HCT116 (cell line): Measurements from ENCODE around the gene CDX1. TPM values are rescaled to one million over a fixed set of nuclear protein-coding genes. Genes with fewer than 3 reads are reported as not detected.

ENCODE experiments used
- ATAC-seq: fragments of 200-7000 bp; cut with Tn5 transposase; 2 replicates; pipeline ENCODE4 v1.9.1; 2020; ENCODE audit warnings: mild to moderate bottlenecking, moderate library complexity
- BruUV-seq: library from RNA; stranded (reverse); fragments of 400-500 nt; replicated peaks from 2 replicates; lab custom pipeline; 2021; lab: Mats Ljungman, UMichigan
- CTCF ChIA-PET: fragments of 300-600 bp; sonication (Branson Sonifier 250); formaldehyde crosslinking; loops from one replicate; lab custom pipeline; 2021; ENCODE audit warnings: antibody characterized with exemption; lab: Charles Lee
- POLR2A ChIA-PET: fragments of 300-600, 350-600 bp; sonication (Branson Sonifier 250); formaldehyde crosslinking; loops from one replicate; lab custom pipeline; 2021; ENCODE audit warnings: antibody characterized with exemption; lab: Charles Lee
- RAD21 ChIA-PET, 2 experiments: fragments of 300-600 bp; sonication (Branson Sonifier 250); formaldehyde crosslinking; loops; one replicate each; lab custom pipeline; 2023; ENCODE audit warnings: low total read pairs in 2 of 2; ENCODE audit not compliant: uncharacterized antibody in 2 of 2, unreplicated experiment in 2 of 2, low non-redundant PET in 1 of 2; lab: Charles Lee
- DNase-seq: peaks from one replicate; pipeline ENCODE4 v3.0.0-alpha.2; 2010; ENCODE audit warnings: low read depth, low spot score
- H2AFZ ChIP-seq: fragments of 200-600 bp; shearing (Covaris generic), sonication (generic); 2 replicates; pipeline ENCODE4 v1.6.1; 2017; ENCODE audit warnings: low read depth, mixed run types, mixed read lengths, antibody characterized with exemption, low read length; ENCODE audit not compliant: poor library complexity, severe bottlenecking
- H3K27ac ChIP-seq: 2 replicates; pipeline ENCODE4 v1.5.1; 2012; ENCODE audit warnings: low read depth, low read length
- H3K27me3 ChIP-seq: fragments of 200-600 bp; sonication (generic); 2 replicates; pipeline ENCODE4 v1.6.1; 2016; ENCODE audit warnings: mixed run types, low read length, mixed read lengths; ENCODE audit not compliant: insufficient read depth
- H3K36me3 ChIP-seq, 2 experiments: fragments of 200-500 bp in 1 of 2; fragments of 200-600 bp in 1 of 2; sonication (Bioruptor generic) in 1 of 2; sonication (generic) in 1 of 2; 2 replicates each; pipeline versions ENCODE4 v1.5.1 to v1.6.1; 2014 to 2016; ENCODE audit warnings: low read length in 2 of 2, inconsistent platforms in 1 of 2, mixed read lengths in 1 of 2, mixed run types in 1 of 2; ENCODE audit not compliant: insufficient read depth in 2 of 2, control insufficient read depth in 1 of 2
- H3K4me1 ChIP-seq, 2 experiments: fragments of 200-600 bp in 1 of 2; sonication (generic) in 1 of 2; 2 replicates each; pipeline versions ENCODE4 v1.5.1 to v1.6.1; 2012 to 2017; ENCODE audit warnings: low read length in 2 of 2, inconsistent platforms in 1 of 2, mild to moderate bottlenecking in 1 of 2, mixed read lengths in 1 of 2, mixed run types in 1 of 2, moderate library complexity in 1 of 2; ENCODE audit not compliant: insufficient read depth in 2 of 2, control insufficient read depth in 1 of 2
- H3K4me2 ChIP-seq: fragments of 200-600 bp; sonication (generic); 2 replicates; pipeline ENCODE4 v1.6.1; 2017; ENCODE audit warnings: mixed run types, low read length, mixed read lengths
- H3K4me3 ChIP-seq, 2 experiments: fragments of 200-600 bp in 1 of 2; sonication (generic) in 1 of 2; replicated peaks in 1 of 2; 2 replicates each; pipeline ENCODE4 v1.5.1; 2011 to 2016; ENCODE audit warnings: low read length in 2 of 2, control low read depth in 1 of 2, low read depth in 1 of 2, mild to moderate bottlenecking in 1 of 2, mixed read lengths in 1 of 2, mixed run types in 1 of 2
- H3K79me2 ChIP-seq: fragments of 200-600 bp; sonication (generic); 2 replicates; pipeline ENCODE4 v1.6.1; 2017; ENCODE audit warnings: mild to moderate bottlenecking, mixed run types, low read length, moderate library complexity, mixed read lengths; ENCODE audit not compliant: insufficient read depth
- H3K9ac ChIP-seq: fragments of 200-600 bp; sonication (generic); 2 replicates; pipeline ENCODE4 v1.6.1; 2016; ENCODE audit warnings: low read length, mixed read lengths
- H3K9me2 ChIP-seq: fragments of 200-600 bp; sonication (generic), shearing (Covaris generic); 2 replicates; pipeline ENCODE4 v1.6.1; 2017; ENCODE audit warnings: mixed run types, mild to moderate bottlenecking, moderate library complexity; ENCODE audit not compliant: insufficient read depth
- H3K9me3 ChIP-seq, 2 experiments: fragments of 200-500 bp in 1 of 2; fragments of 200-600 bp in 1 of 2; sonication (Bioruptor generic) in 1 of 2; sonication (generic) in 1 of 2; 2 replicates each; pipeline ENCODE4 v1.6.1; 2014 to 2017; ENCODE audit warnings: low read length in 2 of 2, mixed read lengths in 2 of 2, inconsistent platforms in 1 of 2, low read depth in 1 of 2, mild to moderate bottlenecking in 1 of 2, mixed run types in 1 of 2, moderate library complexity in 1 of 2; ENCODE audit not compliant: control insufficient read depth in 1 of 2, insufficient read depth in 1 of 2
- H4K20me1 ChIP-seq: fragments of 200-600 bp; sonication (generic), shearing (Covaris generic); 2 replicates; pipeline ENCODE4 v1.6.1; 2017; ENCODE audit warnings: mixed run types, mild to moderate bottlenecking, moderate library complexity; ENCODE audit not compliant: insufficient read depth
- EGR1 ChIP-seq: IDR thresholded peaks from 2 replicates; pipeline ENCODE4 v1.6.1; 2012; ENCODE audit warnings: low read depth
- ELF1 ChIP-seq: IDR thresholded peaks from 2 replicates; pipeline ENCODE4 v1.6.1; 2012; ENCODE audit warnings: low read depth, borderline replicate concordance
- EZH2 ChIP-seq: fragments of 200-600 bp; sonication (generic); IDR thresholded peaks from 2 replicates; pipeline ENCODE4 v1.6.1; 2017; ENCODE audit warnings: antibody characterized with exemption, mixed run types
- FOSL1 ChIP-seq: IDR thresholded peaks from 2 replicates; pipeline ENCODE4 v1.6.1; 2012; ENCODE audit warnings: low read depth
- SP1 ChIP-seq: IDR thresholded peaks from 2 replicates; pipeline ENCODE4 v1.6.1; 2012; ENCODE audit warnings: low read depth
- SRF ChIP-seq: IDR thresholded peaks from 2 replicates; pipeline ENCODE4 v1.6.1; 2012; ENCODE audit warnings: low read depth
- YY1 ChIP-seq: IDR thresholded peaks from 2 replicates; pipeline ENCODE4 v1.6.1; 2011; ENCODE audit warnings: low read length, low read depth, moderate library complexity, mild to moderate bottlenecking; ENCODE audit not compliant: insufficient replicate concordance; ENCODE audit errors: extremely low read depth
- intact Hi-C: fragments of 100-400 bp; cut with micrococcal nuclease; formaldehyde crosslinking; loops from 2 replicates; pipeline ENCODE4 v1.10.0; 2022
- total RNA-seq: library from RNA; stranded (reverse); gene quantifications from one replicate; pipeline ENCODE4 v1.2.1, GENCODE V29; 2021; ENCODE audit not compliant: unreplicated experiment
- TF ChIP-seq, protein P1 (sequence below): IDR thresholded peaks from 2 replicates; pipeline ENCODE4 v1.6.1; 2012; ENCODE audit warnings: low read depth
- TF ChIP-seq, protein P2 (sequence below): IDR thresholded peaks from 2 replicates; pipeline ENCODE4 v1.6.1; 2011; ENCODE audit warnings: mild to moderate bottlenecking, low read length, moderate library complexity; ENCODE audit not compliant: insufficient replicate concordance; ENCODE audit errors: extremely low read depth
- TF ChIP-seq, protein P3 (sequence below), 3 experiments: fragments of 200-600 bp in 1 of 3; sonication (generic) in 1 of 3; IDR thresholded peaks in 2 of 3; conservative IDR thresholded peaks in 1 of 3; 2 replicates each; pipeline ENCODE4 v1.5.1; 2012 to 2017; ENCODE audit warnings: low read depth in 2 of 3, low read length in 2 of 3, antibody characterized with exemption in 1 of 3, borderline replicate concordance in 1 of 3, control low read depth in 1 of 3, mild to moderate bottlenecking in 1 of 3, mixed read lengths in 1 of 3, mixed run types in 1 of 3, moderate library complexity in 1 of 3; ENCODE audit not compliant: insufficient read depth in 1 of 3

The CDX1 gene
- total RNA-seq, 1 experiment from 2014 or later: not detected

DNA sequence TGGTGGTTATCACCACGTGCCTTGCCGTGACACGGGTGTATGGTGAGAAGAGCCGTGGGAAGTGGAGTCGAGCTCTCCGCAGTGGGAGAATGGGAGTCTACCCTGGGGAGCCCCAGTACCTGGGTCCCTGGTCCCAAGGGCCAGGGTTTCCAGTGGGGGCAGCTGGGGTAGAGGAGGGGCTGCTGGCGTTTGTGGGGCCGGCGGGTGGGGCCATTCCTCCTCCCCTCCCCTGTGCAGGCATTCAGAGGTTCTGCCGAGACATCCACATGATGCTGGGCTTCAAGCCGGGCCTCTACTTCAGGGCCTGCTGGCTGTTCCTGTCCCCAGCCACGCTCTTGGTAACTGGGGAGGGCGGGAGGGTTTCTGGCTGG is 38.0 kb downstream of the CDX1 start:
- DNase-seq (no peak), ATAC-seq (no peak)
- intact Hi-C loops: no loop called here
- H3K27ac ChIP-seq: no peak overlapping the region
- ChIA-PET POLR2A (no interaction called here), CTCF (no interaction called here), RAD21 (no interaction called here)
- H3K4me3 ChIP-seq: no peak overlapping the region
- no peak for TF ChIP-seq EZH2
- TF ChIP-seq, protein P1, sequence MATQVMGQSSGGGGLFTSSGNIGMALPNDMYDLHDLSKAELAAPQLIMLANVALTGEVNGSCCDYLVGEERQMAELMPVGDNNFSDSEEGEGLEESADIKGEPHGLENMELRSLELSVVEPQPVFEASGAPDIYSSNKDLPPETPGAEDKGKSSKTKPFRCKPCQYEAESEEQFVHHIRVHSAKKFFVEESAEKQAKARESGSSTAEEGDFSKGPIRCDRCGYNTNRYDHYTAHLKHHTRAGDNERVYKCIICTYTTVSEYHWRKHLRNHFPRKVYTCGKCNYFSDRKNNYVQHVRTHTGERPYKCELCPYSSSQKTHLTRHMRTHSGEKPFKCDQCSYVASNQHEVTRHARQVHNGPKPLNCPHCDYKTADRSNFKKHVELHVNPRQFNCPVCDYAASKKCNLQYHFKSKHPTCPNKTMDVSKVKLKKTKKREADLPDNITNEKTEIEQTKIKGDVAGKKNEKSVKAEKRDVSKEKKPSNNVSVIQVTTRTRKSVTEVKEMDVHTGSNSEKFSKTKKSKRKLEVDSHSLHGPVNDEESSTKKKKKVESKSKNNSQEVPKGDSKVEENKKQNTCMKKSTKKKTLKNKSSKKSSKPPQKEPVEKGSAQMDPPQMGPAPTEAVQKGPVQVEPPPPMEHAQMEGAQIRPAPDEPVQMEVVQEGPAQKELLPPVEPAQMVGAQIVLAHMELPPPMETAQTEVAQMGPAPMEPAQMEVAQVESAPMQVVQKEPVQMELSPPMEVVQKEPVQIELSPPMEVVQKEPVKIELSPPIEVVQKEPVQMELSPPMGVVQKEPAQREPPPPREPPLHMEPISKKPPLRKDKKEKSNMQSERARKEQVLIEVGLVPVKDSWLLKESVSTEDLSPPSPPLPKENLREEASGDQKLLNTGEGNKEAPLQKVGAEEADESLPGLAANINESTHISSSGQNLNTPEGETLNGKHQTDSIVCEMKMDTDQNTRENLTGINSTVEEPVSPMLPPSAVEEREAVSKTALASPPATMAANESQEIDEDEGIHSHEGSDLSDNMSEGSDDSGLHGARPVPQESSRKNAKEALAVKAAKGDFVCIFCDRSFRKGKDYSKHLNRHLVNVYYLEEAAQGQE: no peak
- TF ChIP-seq, protein P2, sequence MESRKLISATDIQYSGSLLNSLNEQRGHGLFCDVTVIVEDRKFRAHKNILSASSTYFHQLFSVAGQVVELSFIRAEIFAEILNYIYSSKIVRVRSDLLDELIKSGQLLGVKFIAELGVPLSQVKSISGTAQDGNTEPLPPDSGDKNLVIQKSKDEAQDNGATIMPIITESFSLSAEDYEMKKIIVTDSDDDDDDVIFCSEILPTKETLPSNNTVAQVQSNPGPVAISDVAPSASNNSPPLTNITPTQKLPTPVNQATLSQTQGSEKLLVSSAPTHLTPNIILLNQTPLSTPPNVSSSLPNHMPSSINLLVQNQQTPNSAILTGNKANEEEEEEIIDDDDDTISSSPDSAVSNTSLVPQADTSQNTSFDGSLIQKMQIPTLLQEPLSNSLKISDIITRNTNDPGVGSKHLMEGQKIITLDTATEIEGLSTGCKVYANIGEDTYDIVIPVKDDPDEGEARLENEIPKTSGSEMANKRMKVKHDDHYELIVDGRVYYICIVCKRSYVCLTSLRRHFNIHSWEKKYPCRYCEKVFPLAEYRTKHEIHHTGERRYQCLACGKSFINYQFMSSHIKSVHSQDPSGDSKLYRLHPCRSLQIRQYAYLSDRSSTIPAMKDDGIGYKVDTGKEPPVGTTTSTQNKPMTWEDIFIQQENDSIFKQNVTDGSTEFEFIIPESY: no peak
- no peak for TF ChIP-seq ELF1
- no peak for TF ChIP-seq YY1
- TF ChIP-seq SRF: no peak
- TF ChIP-seq, protein P3, sequence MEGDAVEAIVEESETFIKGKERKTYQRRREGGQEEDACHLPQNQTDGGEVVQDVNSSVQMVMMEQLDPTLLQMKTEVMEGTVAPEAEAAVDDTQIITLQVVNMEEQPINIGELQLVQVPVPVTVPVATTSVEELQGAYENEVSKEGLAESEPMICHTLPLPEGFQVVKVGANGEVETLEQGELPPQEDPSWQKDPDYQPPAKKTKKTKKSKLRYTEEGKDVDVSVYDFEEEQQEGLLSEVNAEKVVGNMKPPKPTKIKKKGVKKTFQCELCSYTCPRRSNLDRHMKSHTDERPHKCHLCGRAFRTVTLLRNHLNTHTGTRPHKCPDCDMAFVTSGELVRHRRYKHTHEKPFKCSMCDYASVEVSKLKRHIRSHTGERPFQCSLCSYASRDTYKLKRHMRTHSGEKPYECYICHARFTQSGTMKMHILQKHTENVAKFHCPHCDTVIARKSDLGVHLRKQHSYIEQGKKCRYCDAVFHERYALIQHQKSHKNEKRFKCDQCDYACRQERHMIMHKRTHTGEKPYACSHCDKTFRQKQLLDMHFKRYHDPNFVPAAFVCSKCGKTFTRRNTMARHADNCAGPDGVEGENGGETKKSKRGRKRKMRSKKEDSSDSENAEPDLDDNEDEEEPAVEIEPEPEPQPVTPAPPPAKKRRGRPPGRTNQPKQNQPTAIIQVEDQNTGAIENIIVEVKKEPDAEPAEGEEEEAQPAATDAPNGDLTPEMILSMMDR (IDR thresholded peaks at IDR 0.05 in 2 of 3, conservative IDR thresholded peaks at IDR 0.05 in 1 of 3; ENCODE audit: borderline replicate concordance in 1 of 3, insufficient read depth in 1 of 3, low read depth in 2 of 3, low read length in 2 of 3): no peak
- no peak for TF ChIP-seq SP1
- no peak for TF ChIP-seq EGR1
- no peak for TF ChIP-seq FOSL1
- no peak overlapping the region for H3K4me2 ChIP-seq
- BruUV-seq: no TSS peak
- peaks cover 2% of the 10 kb centered on the region; the same call in 1 of the 2 replicates for H3K27me3 ChIP-seq
- no peak overlapping the region for H3K9ac ChIP-seq
- no peak overlapping the region for H2AFZ ChIP-seq
- H3K4me1 ChIP-seq: peaks cover 0 to 12% of the 10 kb centered on the region in 2 experiments; a peak in 2 of 4 replicates
- no peaks in the 10 kb centered on the region for H3K9me3 ChIP-seq
- no peaks in the 10 kb centered on the region for H3K9me2 ChIP-seq
- no peaks in the 10 kb centered on the region for H3K36me3 ChIP-seq
- no peaks in the 10 kb centered on the region for H3K79me2 ChIP-seq
- no peaks in the 10 kb centered on the region for H4K20me1 ChIP-seq
